HuH-7 (cell line): ENCODE data around the gene MUS81.

ENCODE experiments used
- DNase-seq: peaks from one replicate; pipeline ENCODE4 v3.0.0; 2011; ENCODE audit warnings: low spot score

Gene MUS81

DNA sequence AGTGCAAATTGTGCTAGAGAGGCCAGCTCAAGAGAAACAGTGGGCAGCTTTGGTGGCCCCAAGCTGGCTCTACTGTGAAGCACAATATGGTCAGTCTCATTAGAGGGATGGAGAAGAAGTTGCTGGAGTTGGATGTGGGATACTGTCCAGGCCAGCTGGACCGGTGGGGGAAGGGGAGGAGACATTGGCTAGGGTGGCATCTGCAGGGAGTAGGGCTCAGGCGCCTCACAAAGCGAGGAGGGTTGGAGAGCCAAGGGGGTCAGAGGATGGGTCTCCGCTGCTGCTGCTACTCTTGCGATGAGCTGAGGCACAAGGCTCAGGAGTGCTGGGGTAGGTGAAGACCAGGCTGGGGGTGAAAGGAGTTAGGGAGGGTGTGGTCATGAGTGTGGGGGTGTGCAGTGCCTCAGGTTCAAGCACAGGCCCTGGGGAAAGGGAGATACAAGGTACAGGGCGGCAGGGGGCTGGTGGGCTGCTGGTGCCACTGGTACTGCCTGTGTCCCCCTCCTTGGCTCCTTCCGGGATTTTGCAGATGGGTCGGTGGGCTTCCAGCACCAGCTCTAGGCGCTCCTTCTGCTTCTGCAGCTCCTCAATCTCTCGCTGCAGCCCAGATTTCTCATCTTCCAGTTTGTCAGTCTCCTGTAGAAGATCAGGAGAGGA, 32.6 kb downstream of the MUS81 start:
- no peak for DNase-seq

DNA sequence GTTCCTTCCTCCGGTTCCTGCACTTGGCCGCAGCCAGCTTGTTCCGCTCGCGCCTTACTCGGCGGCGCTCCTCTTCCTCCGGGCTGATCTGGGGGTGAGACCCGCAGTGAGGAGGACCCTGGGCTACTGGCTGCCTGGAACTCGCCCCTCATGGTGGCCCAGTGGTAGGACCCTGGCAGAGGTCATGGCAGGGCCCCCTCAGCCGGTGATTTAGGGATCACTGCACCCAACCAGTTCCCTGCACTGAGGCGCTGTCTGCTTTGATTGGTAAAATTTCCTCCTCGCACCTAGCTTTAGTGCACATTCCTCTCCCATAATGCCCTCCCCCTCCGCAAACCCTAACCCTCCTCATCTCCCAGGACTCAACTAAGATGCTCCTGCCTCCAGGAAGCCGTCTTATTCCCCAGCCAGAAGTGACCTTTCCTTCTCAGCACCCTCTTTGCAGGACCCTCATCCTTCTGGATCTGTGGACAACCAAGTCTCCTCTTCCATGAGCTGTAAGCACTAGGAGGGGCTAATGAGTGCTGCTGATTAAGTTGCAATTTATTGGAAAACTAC, 33.9 kb downstream of the MUS81 start:
- no peak for DNase-seq

DNA sequence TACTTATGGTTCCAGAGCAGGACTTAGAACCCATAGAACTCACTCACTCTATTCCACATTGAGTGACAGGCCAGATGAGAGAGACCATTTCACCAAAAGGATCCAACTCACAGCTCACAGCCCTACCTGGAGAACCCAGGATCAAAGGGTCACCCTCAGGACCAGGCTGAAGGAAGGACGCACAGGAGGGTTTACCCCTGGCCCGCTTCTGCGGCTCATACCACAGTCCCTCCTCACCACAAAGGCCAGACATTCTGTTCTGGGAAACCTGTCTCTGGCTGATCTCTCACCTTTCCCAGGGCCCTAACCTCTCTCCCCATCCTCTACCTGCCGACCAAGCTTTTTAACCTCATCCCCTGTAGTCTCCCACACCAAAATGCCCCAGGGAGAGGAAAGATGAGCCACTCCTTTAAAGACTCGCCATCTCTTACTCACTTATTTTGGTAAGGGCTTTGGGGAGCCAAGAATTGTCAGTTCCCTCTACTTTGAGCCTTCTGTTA, 35.3 kb downstream of the MUS81 start:
- no peak for DNase-seq

DNA sequence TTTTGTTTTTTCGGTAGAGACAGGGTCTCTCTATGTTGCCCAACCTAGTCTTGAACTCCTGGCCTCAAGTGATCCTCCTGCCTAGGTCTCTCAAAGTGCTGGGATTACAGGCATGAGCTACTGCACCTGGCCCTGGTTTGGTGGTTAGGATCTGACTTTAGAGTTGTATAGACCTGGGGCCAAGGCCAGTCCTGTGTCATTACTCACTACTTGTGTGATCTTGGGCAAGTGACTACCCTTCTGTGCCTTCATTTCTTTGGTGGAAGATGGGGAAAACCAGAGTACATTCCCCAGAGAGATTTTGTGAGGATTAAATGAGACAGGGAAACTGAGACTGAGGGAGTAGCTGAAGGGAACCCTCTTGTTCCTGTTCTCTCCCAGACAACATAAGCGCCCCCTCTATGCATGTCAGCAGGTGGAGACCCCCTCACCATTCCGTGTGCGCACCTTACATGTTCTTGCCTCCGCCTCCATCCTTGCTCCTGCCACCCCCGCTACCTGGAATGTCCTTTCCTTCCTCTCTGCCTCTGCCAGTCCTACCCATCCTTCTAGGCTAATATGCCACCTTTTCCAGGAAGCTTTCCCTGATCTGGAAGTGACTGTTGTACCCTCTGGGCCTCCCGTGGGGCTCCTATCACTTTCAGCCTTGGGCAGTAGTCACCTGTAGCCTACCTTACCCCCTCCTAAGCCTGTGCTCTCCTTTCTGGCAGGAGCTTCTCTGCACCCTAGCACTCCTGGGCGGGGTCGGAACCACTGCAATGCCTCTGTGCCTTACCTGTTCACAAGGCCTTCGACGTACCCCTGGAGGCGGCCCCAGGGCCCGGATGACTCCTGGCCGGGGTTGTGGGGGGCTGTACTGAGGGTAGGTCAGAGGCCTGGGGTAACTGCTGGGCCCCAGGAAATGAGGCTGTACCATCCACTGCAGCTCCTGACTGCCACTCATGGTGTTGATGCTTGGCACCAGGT, 36.1 kb downstream of the MUS81 start:
- no peak for DNase-seq

DNA sequence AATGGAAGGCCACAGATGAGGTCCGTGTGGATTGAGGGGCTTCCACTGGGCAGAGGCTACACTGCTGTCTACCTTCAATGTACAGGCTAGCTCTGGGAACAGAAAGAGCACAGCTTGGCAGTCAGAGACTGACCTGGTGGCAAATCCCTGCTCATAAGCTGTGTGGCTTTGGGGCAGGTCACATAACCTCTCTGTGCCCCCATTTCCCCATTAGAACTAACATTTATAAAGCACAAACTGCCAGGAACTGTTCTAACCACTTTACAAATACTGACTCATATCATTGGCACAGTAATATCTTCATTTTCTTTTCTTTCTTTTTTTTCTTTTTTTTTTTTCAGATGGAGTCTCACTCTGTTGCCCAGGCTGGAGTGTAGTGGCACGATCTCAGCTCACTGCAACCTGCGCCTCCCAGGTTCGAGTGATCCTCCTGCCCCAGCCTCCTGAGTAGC, 36.8 kb downstream of the MUS81 start:
- DNase-seq = no peak

DNA sequence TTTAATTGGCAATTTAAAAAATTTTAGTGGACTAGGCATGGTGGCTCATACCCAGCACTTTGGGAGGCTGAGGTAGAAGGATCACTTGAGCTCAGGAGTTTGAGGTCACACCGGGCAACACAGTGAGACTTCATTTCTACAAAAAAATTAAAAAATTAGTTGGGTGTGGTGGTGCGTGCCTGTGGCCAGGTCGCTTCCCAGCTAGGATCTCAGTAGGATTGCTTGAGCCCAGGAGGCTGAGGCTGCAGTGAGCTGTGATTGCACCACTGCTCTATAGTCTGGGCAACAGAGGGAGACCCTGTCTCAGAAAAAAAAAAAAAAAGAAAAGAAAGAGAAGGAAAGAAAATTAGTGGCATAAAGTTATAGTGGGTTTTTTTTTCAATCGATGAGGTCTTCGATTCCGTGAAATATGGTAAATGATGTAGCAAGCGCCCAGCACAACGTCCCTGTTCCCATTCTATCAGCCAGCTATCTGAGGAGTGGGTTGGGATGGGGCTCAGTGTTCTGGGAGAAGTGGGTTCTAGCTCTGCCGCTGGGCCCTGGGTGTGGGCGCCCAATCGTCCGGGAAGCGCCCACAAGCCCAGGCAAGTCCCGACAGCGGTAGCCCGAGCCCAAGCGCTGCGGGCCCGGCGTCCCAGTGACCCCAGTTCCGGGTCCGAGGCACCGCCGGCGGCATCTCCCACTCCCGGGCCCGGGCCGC, 38.6 kb downstream of the MUS81 start:
- no peak for DNase-seq

DNA sequence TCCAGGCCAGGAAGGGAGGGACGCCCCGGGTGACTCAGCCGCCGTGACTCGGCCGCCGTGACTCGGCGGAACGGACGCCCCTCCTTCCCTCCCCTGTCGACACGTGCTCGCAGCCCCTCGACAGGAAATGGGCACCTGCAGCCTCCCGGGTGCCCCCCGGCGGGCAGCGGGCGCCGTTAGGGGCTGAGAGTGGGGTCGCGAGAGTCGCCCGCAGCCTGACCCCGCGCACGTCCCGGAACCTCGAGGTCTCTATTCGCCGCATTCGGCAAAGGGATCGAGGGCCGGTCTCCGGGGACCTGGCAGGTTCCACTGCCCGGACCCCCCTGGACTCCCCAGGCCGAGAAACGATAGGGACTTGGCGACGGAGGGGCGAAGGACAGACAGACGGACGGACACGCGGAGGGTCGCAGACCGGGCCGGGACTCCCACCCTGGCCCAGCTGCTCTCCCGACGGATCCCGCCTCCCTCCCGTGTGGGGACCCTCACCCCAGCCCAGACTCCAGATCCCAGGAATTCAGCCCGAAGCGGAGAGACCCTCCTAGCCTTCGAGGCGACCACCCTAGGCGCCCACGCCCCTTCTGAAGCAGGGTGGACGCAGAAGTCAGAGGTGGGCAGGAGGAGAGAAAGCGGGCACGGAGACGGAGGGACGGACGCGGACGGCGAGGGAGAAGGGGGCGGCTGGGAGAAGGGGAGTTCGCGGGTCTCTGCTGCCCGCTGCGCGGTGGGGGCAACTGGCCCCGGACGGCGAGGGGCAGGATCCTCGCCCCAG, 39.3 kb downstream of the MUS81 start:
- DNase-seq = no peak

DNA sequence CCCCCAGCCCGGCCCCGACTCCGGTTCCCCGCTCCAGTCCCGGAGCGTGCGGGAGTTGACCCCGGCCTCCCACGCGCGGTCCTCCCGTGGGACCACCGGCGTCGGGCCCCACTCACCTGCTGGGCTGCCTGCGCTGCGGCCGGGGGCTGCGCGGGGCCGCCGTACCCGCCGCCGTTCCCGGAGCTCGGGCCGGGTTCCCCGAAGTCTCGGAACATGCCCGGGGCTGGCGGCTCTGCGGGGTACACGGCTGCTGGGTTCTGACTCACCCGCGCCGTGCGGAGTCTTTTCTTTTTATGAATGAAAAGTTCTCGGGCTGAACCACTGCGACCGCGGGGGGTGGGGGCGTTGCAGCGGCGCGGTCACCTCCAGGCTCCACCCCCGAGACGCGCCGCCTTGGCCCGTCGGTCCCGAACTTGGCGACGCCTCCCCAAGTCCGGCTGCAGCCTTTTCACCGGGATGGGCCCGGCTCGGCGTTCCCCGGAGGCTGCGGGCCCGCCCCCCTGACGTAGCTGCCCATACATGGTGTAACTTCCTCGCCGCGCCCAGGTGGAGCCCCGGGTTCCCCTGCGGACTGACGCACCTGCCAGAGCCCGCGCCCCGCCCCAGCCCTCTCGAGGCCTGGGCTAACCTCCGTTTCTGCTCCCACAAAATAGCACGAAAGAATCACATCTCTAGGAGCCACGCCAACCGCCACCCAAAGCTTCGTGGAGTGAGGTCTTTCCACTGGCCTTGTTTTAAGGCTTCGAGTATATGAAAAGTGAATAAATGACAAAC, 40.1 kb downstream of the MUS81 start, which contains the start of gene FOSL1:
TSS of gene FOSL1 (minus strand) at position 264 of the 774 bp plus-strand sequence. CDS start at position 215, 49 bp downstream.
- DNase-seq = peak; percentile 74

DNA sequence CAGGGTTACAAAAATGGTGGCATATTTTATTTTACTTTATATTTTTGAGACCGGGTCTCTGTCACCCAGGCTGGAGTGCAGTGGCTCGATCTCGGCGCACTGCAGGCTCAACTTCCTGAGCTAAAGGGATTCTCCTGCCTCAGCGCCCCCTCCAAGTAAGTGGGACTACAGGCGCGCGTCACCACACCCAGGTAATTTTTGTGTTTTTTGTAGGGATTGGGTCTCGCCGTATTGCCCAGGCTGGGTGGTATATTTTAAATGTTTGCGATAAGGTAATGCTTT, 40.6 kb downstream of the MUS81 start:
- DNase-seq = no peak

DNA sequence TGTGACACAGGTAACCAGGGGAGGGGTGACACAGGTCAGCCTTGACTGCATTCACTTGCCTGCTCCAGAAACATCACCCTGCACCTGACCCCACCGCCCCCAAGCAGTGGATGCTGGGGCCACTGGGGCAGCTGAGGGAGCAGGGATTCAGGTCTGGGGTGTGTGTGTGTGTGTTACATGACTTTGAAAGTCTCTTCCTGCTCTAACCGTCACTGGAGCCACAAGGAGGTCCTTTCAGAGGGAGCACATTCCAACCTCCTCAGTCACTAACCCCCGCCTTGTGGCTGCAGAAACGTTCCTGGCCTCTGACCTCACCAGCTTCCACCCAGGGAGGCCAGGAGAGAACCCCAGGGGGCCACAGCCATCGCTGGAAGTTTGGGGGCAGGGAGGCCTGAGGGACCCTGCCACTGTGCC, 42.8 kb downstream of the MUS81 start:
- no peak for DNase-seq

DNA sequence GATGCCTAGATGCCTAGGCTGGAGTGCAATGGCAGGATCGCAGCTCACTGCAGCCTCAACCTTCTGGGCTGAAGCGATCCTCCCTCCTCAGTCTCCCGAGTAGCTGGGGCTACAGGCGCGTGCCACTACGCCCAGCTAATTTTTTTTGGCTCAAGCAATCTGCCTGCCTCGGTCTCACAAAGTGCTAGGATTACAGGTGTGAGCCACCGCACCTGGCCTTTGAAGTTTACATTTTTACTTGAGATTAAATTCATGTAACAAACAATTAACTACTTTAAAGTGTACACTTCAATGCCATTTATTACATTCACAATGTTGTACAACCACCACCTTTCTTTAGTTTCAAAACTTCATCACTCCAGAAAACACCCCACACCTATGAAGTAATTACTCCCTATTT, 43.5 kb downstream of the MUS81 start:
- no peak for DNase-seq

DNA sequence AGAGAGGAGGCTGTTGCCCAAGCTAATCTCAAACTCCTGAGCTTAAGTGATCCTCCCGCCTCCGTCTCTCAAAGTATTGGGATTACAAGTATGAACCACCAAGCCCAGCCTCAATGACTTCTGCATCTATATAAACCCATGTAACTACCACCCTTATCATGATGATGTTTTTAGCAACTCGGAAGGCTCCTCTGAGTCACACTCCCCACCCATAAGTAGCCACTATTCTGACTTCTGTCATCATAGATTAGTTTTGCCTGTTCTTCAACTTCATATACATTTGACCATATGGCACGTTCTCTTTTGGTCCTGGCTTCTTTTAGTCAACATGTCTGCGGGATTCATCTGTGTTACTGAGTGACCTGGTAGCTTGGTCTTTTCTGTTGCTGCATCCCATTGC, 46.4 kb downstream of the MUS81 start:
- no peak for DNase-seq

DNA sequence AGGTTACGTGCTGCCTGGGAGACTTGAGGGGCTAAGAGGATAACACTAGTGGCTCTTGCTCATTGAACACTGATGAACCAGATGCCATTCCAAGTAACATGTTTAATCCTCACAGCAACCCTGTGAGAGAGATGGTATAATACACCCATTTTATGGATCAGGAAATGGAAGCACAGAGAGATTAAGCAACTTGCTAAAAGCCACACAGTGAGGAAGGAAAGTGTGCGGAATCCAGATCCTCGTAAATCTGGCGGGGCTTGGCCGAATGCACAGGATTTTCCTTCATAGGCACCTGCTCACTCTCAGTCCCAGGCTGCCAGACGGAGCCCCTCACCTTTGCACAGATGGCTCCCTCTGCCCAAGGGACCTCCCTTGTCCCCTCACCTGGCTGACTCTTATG, 47.6 kb downstream of the MUS81 start:
- no peak for DNase-seq

DNA sequence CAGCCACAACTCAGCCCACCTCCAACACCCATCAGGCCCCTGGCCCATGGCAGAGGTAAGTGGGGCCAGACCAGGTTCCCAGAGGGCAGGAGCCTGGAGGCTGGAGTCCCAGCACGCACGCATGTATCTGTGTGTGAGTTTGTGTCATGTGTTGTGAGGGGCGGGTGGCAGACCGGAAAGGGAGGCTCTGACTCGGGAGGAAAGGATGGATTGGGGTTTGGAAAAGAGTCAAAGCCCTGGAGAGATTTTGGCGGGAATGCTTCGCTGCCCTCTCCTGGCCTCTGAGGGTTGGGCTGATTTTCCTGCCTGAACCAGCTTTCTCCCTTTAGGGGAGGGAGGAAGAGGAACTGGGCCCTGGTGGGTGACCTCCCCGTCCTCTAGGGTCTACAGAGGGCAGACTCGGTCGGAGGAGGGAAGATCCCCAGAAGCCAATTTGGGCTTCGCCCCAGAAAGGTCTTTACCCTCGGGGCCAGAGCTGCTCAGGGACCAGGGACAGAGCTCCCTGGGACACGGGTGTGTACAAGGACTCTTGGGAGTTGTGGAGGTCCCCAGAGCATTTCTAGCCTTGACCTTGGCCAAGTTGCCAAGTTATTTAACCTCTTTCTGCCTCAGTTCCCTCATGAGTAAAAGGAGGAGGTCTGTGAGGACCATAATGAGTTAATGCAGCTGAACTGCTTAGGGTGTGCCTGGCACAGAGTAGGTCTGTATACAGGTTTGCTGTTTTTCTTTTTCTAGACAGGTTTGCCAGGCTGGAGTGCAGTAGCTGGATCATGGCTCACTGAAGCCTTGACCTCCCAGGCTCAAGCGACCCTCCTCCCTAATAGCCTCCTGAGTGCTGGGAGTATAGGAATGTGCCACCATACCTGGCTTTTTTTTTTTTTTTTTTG, 51.7 kb downstream of the MUS81 start:
- peak; percentile 75 for DNase-seq

DNA sequence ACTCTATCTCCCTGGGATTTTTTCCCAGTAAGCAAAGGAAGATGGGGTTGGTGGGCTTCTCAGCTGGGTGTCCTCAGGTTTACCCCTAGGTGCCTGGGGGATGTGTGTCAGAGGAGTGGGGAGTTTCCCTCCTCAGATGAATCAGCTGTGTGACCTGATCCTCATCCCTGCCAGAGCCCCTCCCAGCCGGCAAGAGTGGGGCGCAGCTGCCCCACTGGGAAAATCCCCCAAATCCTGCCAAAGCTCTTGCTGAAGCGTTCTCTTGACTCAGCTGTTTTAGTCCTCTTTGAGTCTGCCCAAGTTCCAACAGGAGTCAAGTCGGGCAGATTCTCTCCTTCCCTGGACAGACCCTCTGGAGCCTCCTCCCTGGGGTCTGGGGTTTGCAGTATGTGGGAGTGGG, 52.6 kb downstream of the MUS81 start:
- no peak for DNase-seq

DNA sequence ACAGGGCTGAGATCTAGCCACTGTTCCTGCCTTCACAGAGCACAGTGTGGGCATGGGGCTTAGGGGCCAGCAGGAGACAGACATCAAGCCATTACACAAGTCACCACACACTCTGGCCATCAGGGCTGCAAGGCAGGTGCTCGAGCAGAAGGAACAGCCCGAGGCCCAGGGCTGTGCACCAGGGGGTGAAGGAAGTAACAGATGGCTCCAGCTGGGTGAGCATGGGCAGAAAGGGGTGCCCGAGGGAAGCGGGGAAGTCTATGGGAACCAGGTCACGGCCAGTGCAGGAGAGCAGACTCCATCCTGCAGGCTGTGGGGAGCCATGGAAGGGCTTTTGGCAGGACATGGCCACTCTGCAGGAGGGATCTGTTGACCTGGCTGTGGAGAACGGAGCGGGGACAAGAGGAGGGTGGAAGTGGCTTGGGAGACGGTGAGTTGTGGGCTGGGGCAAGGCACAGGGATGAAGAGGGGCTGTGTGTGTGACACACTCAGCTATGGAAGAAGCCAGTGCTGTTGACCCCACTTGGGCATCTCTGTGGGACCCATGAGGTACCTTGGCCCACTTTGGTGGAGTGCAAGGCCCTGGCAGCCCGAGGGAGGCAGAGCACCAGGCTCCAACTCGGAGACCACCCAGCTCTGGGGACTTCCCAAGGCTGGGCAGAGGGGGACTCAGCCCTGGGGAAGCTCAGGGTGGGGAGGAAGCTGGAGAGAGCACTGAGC, 55.0 kb downstream of the MUS81 start:
- DNase-seq = no peak

DNA sequence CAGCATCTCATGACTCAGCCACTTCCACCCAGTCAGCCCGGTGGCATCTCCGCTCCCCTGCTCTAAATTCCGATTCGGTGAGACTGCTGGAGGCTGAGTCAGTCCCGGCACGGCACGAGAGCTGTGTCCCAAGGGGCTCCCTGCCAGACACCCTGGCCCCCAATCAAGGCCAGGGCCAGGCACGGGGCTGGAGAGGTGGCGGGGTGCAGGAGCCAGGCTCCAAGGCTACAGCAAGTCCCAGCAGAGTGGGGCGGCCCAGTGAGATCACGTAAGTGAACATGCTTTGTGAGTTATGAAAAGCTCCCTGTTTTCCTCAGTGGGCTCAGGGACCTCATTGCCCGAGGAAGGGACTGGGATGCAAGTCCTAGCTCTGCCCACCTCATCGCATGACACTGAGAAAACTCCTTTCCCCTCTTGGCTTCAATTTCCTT, 55.6 kb downstream of the MUS81 start:
- no peak for DNase-seq
